Left renal pelvis (tissue), 4 donors: Measurements from ENCODE around the gene SCYL3. TPM values are rescaled to one million over a fixed set of nuclear protein-coding genes. Genes with fewer than 3 reads are reported as not detected.
"Not testable (repeated sequence)": the region's sequence is repeated elsewhere in the genome, so short reads cannot be mapped to it uniquely, and the experiment has no call there.

ENCODE experiments used
- DNase-seq, 4 donors: peaks; one replicate each; pipeline ENCODE4 v3.0.0-alpha.2; 2013; ENCODE audit warnings: low read depth in 4 of 4, low spot score in 3 of 4
- polyA plus RNA-seq, 4 donors: library from polyadenylated mRNA; unstranded; fragments of 120-200 nt; gene quantifications; one replicate each; pipeline ENCODE4 v1.2.1, GENCODE V29; 2013; ENCODE audit not compliant: insufficient read length in 4 of 4

SCYL3 gene
- polyA plus RNA-seq, 4 donors: 12.4 to 21.6 (median 19.6) TPM

DNA sequence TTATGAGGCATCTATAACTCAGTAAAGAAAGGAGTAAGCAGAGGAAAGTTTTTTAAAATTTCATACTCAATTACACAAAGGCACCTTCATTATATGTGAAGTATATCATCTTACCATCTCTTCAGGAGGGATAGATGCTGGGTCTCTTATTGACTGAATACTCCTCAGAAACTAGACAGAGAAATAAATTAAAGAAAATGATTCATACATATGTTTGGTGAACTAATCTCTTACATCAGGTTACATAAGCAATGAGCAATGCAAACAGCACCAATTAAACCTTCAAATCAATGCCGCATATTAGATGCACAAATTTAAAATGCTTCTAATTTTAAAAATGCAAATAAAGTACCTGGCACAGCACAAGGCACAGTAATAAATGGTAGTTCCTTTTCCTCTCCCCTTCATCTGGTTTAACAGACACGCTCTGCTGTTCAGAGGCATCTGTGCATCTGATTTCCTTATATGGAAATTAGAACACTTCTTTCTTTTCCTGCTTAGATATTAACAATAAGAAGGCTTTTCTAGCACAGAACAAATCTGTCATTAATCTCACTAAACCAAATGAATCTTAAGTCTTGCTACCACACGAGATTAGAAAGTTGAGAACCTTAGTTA is 20.0 kb downstream of the SCYL3 start:
- no peak for DNase-seq

DNA sequence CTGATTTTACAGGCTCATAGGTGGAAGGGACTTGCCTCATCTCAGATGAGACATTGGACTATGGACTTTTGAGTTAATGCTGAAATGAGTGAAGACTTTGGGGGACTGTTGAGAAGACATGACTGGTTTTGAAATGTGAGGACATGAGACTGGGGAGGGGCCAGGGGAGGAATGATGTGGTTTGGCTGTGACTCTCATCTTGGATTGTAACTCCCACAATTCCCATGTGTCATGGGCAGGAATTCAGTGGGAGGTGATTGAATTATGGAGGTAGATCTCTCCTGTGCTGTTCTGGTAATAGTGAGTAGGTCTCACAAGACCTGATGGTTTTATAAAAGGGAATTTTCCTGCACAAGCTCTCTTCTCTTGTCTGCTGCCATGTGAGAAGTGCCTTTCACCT is 20.8 kb downstream of the SCYL3 start:
- no peak for DNase-seq

DNA sequence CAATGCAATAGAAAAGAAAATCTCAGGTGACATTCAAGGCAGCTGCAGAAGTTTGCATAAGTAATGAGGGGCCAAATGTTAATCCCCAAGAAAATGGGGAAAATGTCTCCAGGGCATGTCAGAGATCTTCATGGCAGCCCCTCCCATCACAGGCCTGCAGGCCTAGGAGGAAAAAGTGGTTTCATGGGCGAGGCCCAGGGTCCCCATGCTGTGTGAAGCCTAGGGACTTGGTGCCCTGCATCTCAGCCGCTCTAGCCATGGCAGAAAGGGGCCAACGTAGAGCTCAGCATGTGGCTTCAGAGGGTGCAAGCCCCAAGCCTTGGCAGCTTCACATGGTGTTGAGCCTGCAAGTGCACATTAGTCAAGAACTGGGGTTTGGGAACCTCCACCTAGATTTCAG is 21.7 kb downstream of the SCYL3 start:
- DNase-seq: not testable (repeated sequence)

DNA sequence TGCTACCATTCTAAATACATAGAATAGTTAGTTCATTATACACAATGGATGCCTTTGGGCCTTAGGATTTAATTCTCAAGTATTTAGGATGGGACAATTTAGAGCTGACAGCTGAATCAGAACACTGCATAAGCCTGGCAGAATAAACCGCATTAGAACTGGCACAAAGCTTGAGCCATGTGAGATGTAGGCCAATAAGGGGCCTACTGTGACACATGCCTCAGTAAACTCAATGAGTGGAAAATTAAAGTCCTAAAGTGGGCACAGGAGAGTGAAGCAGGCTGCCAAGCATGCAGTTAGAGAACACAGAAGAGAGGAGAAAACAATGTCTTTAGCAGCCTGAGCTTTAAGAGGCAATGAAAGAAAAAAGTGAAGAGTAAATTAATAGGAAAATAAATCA is 24.3 kb downstream of the SCYL3 start:
- no peak for DNase-seq

DNA sequence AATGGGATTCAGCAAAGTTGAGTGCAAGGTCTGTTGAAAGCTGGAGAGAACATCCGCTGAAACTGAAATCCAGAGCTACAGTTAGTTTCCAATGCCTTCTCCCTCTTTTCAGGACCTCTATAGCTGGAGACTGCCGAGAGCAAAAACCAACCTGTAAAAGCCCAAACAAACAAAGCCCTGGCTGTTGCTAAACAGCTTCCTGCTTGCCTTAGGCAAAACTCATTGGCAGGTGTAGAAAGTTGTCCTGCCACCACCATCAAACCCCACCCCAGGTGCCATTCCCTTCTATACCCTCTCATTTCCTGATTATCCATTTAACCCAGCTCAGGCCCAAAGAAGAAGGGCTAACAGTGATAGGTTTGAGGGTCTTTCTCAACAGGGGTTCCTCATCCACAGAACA is 24.7 kb downstream of the SCYL3 start:
- no peak for DNase-seq

DNA sequence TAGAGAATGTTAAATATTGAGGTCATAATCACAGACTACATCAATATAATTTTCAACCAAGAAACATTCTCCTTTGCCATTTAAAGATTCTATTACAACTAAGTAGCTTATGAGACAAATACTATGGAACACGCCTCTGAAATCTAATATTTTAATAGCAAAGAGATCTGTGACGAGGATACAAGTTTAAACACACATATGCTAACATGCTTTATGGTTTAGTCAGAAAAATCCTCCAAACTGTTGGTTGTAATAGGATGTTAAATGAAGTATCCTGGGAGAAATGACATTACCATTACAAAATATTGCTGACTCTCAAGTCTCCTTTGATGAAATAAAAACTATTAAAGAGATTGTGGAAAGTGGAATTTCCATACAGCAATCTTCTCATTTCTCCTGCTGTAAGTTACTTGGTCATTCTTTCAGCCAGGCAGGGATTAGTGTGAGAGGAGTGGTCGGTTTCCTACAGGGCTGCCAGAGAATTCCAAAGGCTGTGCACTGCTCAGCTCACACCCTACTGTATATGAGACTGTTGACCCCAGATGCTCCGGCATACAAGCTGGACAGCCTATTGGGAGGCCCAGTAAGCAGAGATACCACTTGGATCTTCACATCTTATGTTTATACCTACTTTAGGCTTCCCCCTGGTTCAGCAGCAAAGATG is 26.6 kb downstream of the SCYL3 start:
- DNase-seq: no peak

DNA sequence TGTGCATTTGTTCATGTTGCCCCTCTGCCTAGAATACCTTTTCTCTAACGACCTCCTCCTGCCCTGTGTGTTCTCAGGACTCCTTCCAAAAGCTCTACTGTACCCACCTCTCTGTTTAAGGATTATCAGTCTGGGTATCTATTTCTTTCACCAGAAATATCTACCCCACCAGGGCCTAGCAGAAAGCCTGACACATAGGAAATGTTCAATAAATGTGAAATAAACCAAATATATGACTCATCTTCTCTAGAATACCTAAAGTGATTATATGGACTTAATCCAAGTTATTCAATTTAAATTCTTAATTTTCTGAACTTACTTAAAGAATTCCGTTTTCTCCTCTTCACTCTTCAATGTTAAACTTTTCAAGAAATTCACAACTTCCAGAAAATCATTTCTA is 27.1 kb downstream of the SCYL3 start:
- no peak for DNase-seq

DNA sequence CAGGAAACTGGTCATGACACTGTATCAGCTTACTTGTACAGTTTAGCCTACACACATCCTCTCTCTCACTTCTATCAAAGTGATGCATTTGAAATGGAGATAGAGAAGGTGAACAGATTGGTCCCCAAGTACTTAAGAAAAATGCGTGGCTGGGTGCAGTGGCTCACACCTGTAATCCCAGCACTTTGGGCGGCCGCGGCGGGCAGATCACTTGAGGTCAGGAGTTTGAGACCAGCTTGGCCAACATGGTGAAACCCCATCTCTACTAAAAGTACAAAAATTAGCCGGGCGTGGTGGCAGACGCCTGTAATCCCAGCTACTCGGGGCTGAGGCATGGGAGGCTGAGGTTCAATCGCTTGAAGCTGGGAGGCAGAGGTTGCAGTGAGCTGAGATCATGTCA is 29.2 kb downstream of the SCYL3 start:
- DNase-seq: not testable (repeated sequence)

DNA sequence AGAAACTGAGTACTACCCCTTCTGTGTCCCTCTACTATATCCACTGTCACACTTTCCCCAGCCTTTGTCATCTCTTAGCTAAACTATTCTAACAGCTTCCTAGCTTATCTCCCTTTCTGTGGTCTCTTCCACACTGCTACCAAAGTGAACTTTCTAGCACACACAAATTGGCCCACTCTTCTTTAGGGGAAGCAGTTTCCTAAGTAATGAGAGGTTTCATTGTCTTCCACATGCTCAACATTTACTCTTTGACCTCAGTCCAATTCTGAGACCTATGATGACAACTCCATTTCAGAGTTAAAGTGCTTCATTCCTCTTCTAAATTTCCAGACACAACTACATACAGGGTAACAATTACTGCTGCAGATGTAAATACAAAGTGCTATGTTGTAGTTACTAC is 32.9 kb downstream of the SCYL3 start:
- DNase-seq: no peak

DNA sequence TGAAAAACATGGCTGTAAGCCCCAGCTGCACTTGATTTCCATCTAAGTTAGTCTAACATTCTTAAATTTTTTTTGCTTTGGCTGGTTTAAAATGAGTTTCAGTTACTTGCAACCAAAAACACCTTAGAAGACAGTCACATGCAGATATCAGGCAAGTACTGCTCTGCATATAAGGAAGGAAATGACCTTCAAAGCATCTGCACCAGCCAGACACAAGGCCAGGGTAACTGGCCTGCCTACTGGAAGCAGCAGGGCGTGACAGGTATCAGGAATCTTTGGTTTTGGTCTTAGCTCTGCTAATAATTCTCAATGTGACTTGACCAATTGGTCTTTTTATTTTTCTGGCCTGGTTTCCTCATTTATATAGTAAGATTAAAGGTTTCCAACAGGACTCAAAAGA is 33.5 kb downstream of the SCYL3 start:
- DNase-seq: no peak

DNA sequence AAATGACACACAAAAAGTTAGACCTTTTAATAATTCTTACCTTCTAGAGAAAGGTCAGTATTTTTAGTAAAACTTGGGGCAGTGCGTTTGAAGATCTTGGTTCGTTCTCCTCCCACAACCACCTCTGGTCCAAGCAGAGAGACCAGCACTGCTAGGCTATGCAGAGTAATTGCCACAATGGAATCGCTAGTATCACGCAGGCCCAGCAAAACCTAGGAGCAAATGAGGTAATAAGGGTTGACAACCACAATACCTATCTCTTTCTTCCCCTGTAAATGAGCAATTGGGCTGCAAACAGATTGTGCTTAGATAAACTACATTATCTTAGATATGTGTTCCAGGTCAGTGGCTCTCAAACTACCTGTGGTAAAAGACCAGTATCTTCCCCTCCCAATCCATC is 34.7 kb downstream of the SCYL3 start:
- no peak for DNase-seq

DNA sequence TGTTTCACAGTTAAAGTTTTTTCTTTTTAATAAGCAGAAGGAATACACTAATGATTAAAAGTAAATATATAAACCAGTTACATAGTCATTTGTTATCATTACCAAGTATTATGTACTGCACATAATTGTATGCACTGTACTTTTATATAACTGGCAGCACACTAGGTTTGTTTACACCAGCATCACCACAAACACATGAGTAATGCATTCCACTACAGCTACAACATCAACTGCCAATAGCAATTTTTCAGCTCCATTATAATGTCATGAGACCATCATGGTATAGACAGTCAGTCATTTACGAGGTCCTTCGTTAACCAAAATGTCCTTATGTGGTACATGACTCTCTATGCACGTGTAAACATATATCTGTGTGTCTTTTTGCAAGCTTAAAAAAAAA is 35.2 kb downstream of the SCYL3 start:
- no peak for DNase-seq

DNA sequence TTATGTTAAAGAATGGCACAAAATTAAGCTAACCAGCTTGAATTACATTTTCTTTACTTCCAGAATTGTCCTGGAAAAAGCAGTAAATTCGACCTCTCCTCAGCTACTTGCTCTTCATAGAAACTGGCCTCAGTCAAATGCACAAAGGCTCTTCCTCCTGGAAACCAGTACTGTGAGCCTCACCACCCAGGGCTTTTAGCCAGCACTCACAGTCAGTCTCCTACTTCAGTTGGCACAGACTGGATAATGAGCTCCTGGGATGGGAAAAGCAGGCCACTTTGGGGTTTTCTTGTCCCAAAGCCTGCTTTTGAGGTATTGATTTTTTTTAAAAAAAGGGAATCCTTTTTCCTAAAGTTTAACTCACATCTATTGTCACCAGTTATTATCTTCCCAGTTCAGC is 40.4 kb downstream of the SCYL3 start:
- no peak for DNase-seq

DNA sequence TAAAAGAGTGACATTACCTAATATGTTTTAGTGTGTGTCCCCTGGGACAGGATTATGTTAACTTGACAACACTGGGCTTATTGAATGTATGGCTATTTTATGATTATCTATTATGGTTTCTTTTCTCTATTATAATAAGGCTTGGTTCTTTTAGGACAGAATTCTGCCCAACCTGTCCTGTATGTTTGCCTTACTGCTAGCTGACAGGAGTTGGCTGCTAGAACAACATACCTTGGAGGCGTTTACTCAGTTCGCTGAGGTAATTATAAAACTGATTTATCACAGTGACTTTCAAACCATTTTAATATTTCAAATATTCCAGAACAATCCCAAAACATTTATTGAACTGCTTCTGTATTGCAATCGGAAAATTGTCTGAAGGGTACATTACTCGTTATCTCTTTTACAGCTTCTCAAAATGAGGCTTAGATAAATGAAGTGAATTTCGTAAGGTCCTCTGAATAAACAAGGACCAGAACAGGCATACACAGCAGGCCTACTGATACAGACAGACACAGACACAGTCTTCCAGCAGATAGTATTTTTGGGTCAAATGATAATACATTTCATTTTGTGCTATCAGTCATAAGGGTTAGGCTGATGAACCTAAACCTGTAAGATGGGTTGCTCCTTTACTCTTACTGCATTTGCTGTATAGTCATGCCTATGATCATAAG is 44.2 kb downstream of the SCYL3 start:
- DNase-seq: no peak

DNA sequence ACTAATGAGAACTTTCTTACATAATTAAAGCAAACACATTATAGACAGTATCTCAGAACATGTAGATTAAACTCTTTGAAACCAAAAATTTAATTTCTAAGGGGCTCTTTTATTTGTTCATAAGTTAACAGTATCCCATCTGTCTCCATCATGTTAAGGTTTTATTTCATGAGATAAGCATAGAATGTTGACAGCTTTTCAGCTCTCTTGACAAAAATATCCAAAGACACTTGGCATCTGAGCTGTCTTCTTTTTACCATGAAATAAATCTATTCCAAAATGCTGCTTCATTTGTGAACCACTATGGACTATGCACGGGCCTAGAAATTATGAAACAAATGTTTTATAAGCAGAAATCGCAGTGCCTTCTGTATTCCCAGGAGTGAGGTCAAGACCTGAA is 45.2 kb downstream of the SCYL3 start:
- DNase-seq: no peak

DNA sequence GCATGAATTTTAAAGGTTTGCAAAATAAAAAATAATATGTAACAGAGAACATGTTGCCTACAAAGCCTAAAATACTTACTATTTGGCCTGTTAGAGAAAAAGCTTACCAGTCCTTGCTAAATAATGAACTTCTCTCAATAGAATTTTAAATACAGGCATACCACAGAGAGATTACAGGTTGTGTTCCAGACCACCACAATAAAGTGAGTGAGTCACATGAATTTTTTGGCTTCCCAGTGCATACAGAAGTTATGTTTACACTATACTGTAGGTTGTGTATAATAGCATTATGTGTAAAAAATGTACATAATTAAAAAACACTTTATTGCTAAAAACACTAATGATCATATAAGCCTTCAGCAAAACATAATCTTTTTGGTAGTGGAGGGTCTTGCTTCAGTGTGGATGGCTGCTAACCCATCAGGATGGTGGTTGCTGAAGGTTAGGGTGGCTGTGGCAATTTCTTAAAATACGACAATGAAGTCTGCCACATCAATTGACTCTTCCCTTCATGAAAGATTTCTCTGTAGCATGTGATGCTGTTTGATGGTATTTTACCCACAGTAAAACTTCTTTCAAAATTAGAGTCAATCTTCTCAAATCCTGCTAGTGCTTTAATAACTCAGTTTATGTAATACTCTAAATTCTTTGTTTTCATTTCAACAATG is 48.6 kb downstream of the SCYL3 start:
- no peak for DNase-seq

DNA sequence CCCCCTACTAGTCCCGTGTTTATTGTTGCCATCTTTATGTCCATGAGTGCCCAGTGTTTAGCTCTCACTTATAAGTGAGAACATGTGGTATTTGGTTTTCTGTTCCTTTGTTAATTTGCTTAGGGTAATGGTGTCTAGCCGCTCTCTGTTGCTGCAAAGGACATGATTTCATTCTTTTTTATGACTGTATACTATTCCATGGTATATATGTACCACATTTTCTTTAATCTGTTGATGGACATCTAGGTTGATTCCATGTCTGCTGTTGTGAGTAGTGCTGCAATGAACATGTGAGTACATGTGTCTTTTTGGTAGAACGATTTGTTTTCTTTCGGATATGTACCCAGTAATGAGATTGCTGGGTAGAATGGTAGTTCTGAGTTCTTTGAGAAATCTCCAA is 54.8 kb downstream of the SCYL3 start:
- no peak for DNase-seq

DNA sequence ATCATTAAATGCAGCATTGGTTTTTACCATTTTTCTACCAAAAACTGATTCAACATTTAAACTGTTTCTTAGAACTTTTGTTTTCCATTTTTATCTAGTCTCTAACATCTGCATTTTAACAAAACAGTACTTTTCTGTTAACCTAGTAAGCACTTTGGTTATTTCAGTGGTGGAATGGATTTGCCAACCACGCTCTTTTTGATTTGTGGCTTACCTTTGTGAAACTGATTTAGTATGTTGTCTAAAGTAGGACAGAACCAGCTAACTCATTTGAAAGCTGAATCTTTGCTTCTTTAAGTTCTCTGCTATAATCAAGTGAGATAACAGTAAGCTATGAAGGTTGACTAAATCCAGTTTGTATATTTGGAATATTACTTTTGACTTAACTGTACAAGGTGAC is 57.5 kb downstream of the SCYL3 start:
- DNase-seq: no peak

DNA sequence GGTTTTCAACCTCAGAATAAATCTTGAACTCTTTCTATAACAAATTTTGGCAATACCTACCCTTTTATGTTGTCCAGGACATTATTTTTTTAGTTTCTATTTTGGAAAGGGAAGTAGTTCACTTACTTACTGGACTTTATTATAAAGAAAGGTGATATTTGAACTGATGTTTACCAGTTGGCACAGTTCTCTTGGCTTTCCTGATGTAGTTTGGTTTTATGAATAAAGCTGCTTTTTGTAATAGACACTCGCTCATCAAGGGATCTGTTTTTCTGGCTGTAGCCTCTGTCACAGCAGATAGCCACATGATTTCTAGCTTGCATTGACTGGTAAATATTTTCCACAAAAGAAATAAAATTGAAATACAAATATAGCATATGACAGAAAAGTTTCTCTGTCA is 58.0 kb downstream of the SCYL3 start:
- DNase-seq: no peak

DNA sequence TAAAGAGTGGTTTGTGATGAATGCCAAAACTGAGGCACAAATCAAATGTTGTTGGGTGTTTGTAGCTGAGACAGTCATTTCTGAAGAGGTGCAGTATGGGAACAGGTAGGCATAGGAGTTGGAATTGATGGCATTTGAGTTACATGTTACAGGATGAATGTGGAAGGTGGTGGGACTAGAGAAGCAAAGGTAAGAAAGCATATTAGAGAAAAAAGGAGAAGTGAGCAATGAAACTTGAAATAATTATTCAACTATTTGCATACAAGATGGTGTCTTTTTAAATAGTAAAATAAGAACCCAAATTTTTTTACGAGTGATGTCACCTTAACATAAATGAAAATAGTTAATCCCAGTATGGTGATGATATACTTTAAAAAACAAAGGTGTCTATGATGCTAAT is 58.8 kb downstream of the SCYL3 start:
- DNase-seq: no peak

DNA sequence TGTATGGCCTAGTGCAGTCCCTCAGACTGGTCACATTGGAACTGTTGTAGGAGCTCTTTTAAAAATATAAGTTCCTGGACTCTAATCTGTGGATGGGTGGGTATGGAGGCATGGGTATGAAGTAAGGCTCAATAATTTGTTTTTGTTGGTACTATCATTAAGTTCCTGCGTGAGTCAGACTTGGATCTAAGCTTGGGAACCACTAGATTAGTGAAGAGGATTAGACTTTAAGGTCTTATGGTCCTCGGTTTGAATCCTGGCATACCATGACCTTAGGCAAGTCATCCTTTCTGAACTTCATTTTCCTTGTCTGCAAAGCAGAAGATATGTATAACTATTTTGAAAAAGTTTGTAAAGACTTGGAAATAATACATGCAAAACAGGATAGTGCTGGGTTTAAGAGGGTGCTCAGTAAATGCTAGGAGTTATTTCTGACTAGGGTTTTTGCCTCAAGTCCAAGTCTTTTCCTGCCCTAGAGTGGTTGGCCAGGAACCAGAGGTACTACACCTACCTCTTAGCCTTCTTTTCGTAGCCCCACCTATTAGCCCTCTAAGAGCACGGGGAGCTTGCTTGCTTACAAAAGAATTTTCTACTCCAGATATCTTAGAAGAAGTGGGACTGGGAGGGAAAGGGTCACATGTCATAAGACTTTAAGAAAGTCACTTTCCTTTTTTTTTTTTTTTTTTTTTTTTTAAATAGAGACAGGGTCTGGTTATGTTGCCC is 60.4 kb downstream of the SCYL3 start:
- no peak for DNase-seq
